HCT116 (cell line): ENCODE results near the gene FBXO48.

Source experiments
- CEBPB ChIP-seq: IDR thresholded peaks from 2 replicates; pipeline ENCODE4 v1.6.1; 2012; ENCODE audit warnings: low read depth
- POLR2A ChIP-seq: IDR thresholded peaks from 2 replicates; pipeline ENCODE4 v1.7.0; 2011; ENCODE audit warnings: borderline replicate concordance; ENCODE audit not compliant: insufficient read depth, insufficient read length; ENCODE audit errors: extremely low read depth
- RAD21 ChIP-seq: IDR thresholded peaks from 2 replicates; pipeline ENCODE4 v1.6.1; 2012; ENCODE audit warnings: low read depth, mild to moderate bottlenecking
- TF ChIP-seq, protein P1 (sequence below), 3 experiments: fragments of 200-600 bp in 1 of 3; sonication (generic) in 1 of 3; IDR thresholded peaks in 2 of 3; conservative IDR thresholded peaks in 1 of 3; 2 replicates each; pipeline ENCODE4 v1.5.1; 2012 to 2017; ENCODE audit warnings: low read depth in 2 of 3, low read length in 2 of 3, antibody characterized with exemption in 1 of 3, borderline replicate concordance in 1 of 3, control low read depth in 1 of 3, mild to moderate bottlenecking in 1 of 3, mixed read lengths in 1 of 3, mixed run types in 1 of 3, moderate library complexity in 1 of 3; ENCODE audit not compliant: insufficient read depth in 1 of 3

DNA sequence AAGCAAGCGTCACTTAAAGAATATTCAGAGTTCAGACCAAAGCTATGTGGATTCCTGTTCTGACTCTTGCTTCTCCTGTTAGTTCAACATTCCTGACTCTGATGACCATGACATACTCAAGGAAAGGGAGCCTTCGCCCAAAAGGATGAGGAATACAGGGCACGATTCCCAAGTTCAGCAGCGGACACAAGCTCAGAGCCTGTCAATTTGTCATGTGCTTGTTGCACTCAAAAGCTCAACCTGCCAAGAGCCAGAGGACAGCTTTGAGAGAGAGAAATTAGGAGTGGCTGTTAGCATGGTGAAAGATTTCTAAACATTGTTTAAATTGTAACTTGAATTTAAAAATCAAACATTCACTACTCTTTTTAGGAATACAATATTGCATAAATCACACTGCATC, 33.6 kb upstream of the FBXO48 start:
- TF ChIP-seq CEBPB (no peak), RAD21 (no peak), POLR2A (no peak)
- TF ChIP-seq, protein P1, sequence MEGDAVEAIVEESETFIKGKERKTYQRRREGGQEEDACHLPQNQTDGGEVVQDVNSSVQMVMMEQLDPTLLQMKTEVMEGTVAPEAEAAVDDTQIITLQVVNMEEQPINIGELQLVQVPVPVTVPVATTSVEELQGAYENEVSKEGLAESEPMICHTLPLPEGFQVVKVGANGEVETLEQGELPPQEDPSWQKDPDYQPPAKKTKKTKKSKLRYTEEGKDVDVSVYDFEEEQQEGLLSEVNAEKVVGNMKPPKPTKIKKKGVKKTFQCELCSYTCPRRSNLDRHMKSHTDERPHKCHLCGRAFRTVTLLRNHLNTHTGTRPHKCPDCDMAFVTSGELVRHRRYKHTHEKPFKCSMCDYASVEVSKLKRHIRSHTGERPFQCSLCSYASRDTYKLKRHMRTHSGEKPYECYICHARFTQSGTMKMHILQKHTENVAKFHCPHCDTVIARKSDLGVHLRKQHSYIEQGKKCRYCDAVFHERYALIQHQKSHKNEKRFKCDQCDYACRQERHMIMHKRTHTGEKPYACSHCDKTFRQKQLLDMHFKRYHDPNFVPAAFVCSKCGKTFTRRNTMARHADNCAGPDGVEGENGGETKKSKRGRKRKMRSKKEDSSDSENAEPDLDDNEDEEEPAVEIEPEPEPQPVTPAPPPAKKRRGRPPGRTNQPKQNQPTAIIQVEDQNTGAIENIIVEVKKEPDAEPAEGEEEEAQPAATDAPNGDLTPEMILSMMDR (IDR thresholded peaks at IDR 0.05 in 2 of 3, conservative IDR thresholded peaks at IDR 0.05 in 1 of 3; ENCODE audit: borderline replicate concordance in 1 of 3, insufficient read depth in 1 of 3, low read depth in 2 of 3, low read length in 2 of 3) = no peak
